WI38 (cell line): Measurements from ENCODE around the gene NADK.

ENCODE experiments used
- H3K4me3 ChIP-seq: 2 replicates; pipeline ENCODE4 v1.5.1; 2011; ENCODE audit warnings: low read depth, mild to moderate bottlenecking, control low read depth, low read length
- TF ChIP-seq, protein P1 (sequence below): IDR thresholded peaks from 2 replicates; pipeline ENCODE4 v1.5.1; 2012; ENCODE audit warnings: low read depth, mild to moderate bottlenecking, control low read depth, low read length

NADK gene

DNA sequence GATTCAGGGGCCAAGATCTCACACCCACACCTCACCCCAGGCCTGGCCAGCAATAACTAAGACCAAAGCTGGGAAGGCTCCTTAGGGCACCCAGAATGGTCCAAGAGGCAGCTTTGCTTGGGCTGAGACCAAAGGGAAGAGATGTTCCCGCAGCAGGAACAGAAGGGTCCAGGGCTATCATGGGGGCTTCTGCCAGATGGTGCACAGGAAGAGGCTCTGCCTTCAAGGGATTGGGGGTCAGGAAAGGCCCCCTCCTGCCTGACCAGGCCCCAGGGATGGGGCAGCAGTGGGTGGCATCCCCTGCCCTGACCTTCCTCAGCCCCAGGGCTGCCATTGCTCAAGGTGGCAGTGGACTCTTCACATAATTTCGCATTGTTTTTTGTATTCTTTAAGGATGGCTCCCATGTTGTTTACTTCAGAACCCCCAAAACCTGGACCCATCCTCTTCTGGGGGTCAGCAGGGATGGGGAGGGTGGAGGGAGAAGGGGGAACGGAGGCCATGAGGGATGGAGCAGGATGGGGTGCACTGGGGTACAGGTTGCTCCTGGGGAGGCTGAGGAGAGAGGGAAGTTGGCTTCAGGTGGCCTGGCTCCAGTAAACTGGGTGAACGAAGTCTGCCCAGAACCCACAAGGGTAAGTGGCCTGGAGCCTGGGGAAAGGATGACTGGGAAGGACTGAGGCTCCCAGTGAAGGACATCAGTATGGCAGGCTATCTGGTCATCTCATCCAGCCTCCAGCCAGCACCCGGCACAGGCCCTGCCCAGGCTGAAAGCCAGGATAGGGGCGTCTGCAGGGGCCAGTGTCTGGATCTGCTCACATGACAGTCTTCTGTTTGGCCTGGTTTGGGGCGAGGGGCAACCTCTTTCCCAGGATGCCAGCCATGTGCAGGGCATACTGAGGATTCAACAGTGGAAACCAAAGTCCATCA, 2.6 kb upstream of the NADK start:
- H3K4me3 ChIP-seq: no peak overlapping the region
- TF ChIP-seq, protein P1, sequence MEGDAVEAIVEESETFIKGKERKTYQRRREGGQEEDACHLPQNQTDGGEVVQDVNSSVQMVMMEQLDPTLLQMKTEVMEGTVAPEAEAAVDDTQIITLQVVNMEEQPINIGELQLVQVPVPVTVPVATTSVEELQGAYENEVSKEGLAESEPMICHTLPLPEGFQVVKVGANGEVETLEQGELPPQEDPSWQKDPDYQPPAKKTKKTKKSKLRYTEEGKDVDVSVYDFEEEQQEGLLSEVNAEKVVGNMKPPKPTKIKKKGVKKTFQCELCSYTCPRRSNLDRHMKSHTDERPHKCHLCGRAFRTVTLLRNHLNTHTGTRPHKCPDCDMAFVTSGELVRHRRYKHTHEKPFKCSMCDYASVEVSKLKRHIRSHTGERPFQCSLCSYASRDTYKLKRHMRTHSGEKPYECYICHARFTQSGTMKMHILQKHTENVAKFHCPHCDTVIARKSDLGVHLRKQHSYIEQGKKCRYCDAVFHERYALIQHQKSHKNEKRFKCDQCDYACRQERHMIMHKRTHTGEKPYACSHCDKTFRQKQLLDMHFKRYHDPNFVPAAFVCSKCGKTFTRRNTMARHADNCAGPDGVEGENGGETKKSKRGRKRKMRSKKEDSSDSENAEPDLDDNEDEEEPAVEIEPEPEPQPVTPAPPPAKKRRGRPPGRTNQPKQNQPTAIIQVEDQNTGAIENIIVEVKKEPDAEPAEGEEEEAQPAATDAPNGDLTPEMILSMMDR: no peak

DNA sequence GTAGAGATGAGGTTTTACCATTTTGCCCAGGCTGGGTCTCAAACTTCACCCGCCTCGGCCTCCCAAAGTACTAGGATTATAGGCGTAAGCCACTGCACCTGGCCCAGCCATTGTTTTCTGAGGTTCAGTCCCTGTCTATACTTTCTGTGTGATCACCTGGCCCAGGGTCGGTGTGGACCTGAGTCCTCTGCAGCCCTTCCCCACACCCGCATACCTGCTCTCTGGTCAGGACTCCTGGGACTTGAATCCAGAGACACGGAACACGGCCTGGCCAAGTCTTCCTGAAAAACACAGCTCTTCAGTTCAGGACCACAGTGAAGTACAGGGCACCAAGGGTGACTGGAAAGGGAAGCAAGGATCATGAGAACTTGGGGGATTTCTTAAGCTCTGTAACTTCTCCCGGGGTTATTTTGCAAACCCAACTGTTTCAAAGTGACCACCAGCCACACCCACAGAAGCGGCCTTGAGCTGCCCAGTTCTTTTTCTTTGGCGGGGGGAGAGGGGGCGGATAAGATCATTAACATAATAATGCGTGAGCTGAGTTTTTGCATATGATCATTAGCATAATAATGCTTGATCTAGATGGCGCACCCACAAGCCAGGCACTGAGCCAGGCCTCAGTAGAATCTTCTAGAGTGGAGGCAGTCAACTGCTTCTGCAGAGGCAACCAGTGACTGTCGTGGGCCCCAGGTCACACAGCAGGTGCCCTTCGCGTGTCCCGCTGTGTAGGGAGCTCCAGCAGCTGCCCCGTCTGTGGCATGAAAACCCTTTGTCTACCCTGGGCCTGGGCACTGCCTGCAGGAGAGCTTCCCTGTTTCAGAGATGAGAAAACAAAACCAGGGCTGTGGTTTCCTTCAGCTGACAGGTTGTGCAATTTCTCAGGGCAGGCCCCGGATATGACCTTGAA, 1.7 kb upstream of the NADK start:
- H3K4me3 ChIP-seq: no peak overlapping the region
- TF ChIP-seq, protein P1: no peak

DNA sequence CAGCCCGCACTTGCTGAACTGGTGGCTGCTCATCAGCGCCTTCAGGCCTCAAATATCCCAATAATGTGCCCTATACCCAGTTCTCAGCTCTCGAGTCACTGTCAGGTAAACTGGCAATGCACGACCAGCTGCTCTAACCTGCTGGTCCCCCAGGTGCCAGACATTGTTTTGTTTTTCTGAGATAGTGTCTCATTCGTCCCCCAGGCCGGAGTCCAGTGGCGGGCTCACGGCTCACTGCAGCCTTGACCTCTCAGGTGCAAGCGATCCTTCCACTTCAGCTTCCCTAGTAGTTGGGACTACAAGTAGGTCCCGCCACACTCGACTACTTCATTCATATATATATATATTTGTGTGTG, 1.0 kb upstream of the NADK start:
- no peak overlapping the region for H3K4me3 ChIP-seq
- TF ChIP-seq, protein P1: no peak

DNA sequence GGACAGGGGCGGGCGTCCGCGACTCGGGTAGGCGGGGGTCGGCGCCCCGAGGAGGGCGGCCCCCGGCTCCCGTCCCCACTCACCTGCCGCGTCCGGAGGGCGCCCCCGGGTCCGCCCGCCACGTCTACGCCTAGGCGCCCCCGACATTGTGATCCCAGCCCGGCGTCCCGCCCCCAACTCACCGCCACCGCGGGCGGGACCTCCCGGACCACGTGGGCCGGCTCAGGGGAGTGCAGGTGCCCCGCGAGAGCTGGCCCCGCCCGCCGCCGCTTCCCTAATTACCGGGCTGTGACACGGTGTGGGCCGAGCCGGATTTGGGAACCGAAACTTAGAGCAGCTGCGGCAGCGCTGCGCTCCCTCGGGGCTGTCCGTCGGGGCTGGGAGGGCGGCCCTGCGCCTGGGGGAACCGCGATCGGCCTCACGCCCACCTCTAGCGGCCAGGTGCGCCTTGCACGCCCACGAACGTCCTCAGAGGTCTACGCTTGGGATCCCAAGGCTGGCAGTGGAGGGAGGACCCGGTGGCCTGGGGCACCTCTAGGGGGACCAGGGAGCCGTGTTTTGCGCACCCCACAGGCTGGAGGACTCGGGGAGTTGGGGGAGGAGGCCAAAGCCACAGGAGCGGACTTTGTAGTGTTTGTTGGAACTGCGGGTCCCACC, 521 bp upstream of the NADK start:
- TF ChIP-seq, protein P1: no peak
- peak overlapping the region; percentile 50 for H3K4me3 ChIP-seq

DNA sequence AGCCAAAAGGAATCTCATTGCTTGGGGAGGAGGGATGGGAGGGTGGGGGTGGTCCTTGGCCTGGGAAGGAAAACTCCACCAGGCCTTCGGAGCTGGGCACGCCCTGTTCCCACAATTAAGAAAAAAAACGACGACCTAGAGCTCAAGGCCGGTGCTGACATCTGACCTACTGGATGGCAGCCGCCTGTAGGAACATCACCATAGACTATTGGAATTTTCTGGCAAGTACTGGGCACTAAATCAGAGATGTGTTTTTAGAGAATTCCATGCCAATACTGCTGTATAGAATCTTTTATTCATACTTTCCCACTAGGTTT, 729 bp downstream of the NADK start:
- TF ChIP-seq, protein P1: no peak

DNA sequence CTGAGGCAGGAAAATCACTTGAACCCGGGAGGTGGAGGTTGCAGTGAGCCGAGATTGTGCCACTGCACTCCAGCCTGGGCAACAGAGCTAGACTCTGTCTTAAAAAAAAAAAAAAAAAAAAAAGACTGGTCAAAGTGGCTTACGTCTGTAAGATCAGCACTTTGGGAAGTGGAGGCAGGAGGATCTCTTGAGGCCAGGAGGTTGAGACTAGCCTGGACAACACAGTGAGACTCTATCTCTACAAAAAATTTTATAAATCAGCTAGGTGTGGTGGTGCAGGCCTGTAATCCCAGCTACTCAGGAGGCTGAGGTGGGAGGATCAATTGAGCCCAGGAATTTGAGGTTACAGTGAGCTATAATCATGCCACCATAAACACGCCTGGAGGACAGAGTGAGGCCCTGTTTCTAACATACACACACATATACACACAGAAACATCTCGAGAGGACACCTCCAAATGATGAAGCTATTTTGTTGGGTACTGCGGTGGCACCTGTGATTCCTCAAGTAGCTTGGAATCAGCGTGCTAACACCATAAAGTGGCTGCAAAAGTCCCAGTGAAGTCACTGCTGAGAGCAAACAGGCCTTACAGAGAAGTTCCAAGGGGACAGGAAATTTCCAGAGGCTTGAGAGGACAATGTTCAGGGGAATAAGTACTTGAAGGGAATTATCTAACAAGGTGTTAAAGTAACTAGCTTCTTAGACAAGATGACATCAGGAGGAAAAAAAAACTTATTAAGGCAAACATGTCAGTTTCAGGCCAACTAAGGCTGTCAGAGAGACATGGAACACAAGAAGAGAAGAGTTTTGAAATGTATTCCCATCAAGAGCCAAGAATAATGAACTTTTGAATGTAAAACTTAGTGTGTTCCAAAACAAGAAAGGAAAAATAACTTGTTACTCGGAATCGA, 1.3 kb downstream of the NADK start:
- TF ChIP-seq, protein P1: no peak
- H3K4me3 ChIP-seq: peak overlapping the region; percentile 73

More for the DNA sequence above, 729 bp downstream of the NADK start:
- H3K4me3 ChIP-seq: peak overlapping the region; percentile 73
